Stimulated activated CD4-positive, alpha-beta T cell treated with anti-CD3 and anti-CD28 coated beads, TNF-alpha, amount 100 ng/mL, for 48 hours (primary cell): ENCODE measurements around the gene FAM169A.
"Not testable (repeated sequence)": the region's sequence is repeated elsewhere in the genome, so short reads cannot be mapped to it uniquely, and the experiment has no call there.

Source experiments
- DNase-seq, 3 donors: peaks; one replicate each; pipeline ENCODE4 v3.0.0-alpha.2; 2020; ENCODE audit warnings: low read depth in 3 of 3

FAM169A gene

GRCh38 chr5:74798977-74799911 is 66.9 kb downstream of the FAM169A start:
- no peak for DNase-seq

GRCh38 chr5:74791669-74792068 is 74.5 kb downstream of the FAM169A start:
- DNase-seq: not testable (repeated sequence)

- no peak for DNase-seq
These were observed 78.8 kb downstream of the FAM169A start for GRCh38 chr5:74787424-74787823.

GRCh38 chr5:74786851-74787250 is 79.3 kb downstream of the FAM169A start:
- DNase-seq: no peak

GRCh38 chr5:74778609-74779008 is 87.6 kb downstream of the FAM169A start:
- DNase-seq: no peak

- no peak for DNase-seq
These were observed 93.8 kb downstream of the FAM169A start for GRCh38 chr5:74772359-74772758.

GRCh38 chr5:74767579-74767913 is 98.6 kb downstream of the FAM169A start:
- no peak for DNase-seq

GRCh38 chr5:74766849-74767578 is 99.2 kb downstream of the FAM169A start, which contains the start of the genes GFM2 and NSA2:
Gene GFM2, minus strand, starts transcription at chr5:74767117. Its CDS starts 3,375 bp downstream, at chr5:74763742.
Gene NSA2, plus strand, starts transcription at chr5:74767249. Its CDS starts 112 bp downstream, at chr5:74767361.
- peak; percentile 82 to 86 (median 85) for DNase-seq

- peak in 1 of 3 donors; percentile 1 for DNase-seq
These were observed 99.8 kb downstream of the FAM169A start for GRCh38 chr5:74766418-74766848.

GRCh38 chr5:74765929-74766328 is 100.3 kb downstream of the FAM169A start:
- no peak for DNase-seq

- no peak for DNase-seq
These were observed 101.0 kb downstream of the FAM169A start for GRCh38 chr5:74765201-74765600.

- no peak for DNase-seq
These were observed 102.7 kb downstream of the FAM169A start for GRCh38 chr5:74763504-74763903.

- peak in 2 of 3 donors; percentile 7 to 11 for DNase-seq
These were observed 103.6 kb downstream of the FAM169A start for GRCh38 chr5:74762599-74762998.

GRCh38 chr5:74761241-74761640 is 104.9 kb downstream of the FAM169A start:
- DNase-seq: no peak

GRCh38 chr5:74748742-74749141 is 117.4 kb downstream of the FAM169A start:
- DNase-seq: not testable (repeated sequence)

GRCh38 chr5:74738406-74738805 is 127.8 kb downstream of the FAM169A start:
- DNase-seq: no peak

- no peak for DNase-seq
These were observed 129.4 kb downstream of the FAM169A start for GRCh38 chr5:74736759-74737158.
